ENCODE results near the gene USH1C. TPM values are rescaled to one million over a fixed set of nuclear protein-coding genes. Genes with fewer than 3 reads are reported as not detected.

USH1C gene
- total and polyA plus RNA-seq, 12 donors, result 0.22 to 1.9 (median 0.97) TPM; not detected in 9

DNA sequence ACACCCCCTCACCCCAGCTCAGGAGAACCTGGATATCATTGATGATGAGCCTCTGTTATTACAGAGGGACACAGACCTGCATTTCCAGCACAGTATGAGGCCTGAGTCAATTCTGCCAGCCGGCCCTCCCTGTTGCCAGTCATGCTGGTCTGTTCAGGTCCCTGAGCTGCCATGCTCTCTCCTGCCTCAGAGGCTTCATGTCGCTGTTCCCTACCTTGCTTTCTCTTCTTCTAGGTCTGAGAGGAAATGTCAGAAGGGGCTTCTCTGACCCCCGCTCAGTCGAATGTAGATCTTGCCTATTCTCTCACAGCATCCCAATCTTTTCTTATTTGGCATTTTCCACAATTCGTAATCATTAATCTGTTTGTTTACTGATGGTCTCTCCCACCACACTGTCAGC is 45.7 kb downstream of the USH1C start:
- DNase-seq (no peak), ATAC-seq (no peak)
- H3K4me3 ChIP-seq, result no peak overlapping the region
- peaks cover 0 to 16% (median 0%) of the 10 kb centered on the region in 7 donors for H3K27me3 ChIP-seq
- intact Hi-C loops (cut with DNase I), result loop anchor here in 1 of 10 donors (5.0 kb wide), 1 partner anchor 96 kb away; no protein-coding TSS in a partner anchor
- 82 to 84% methylated on average over 5 of the region's 5 CpGs for WGBS, 2 donors
- H3K9me3 ChIP-seq, result no peaks in the 10 kb centered on the region
- H3K36me3 ChIP-seq, result no peaks in the 10 kb centered on the region
- TF ChIP-seq, protein P1, sequence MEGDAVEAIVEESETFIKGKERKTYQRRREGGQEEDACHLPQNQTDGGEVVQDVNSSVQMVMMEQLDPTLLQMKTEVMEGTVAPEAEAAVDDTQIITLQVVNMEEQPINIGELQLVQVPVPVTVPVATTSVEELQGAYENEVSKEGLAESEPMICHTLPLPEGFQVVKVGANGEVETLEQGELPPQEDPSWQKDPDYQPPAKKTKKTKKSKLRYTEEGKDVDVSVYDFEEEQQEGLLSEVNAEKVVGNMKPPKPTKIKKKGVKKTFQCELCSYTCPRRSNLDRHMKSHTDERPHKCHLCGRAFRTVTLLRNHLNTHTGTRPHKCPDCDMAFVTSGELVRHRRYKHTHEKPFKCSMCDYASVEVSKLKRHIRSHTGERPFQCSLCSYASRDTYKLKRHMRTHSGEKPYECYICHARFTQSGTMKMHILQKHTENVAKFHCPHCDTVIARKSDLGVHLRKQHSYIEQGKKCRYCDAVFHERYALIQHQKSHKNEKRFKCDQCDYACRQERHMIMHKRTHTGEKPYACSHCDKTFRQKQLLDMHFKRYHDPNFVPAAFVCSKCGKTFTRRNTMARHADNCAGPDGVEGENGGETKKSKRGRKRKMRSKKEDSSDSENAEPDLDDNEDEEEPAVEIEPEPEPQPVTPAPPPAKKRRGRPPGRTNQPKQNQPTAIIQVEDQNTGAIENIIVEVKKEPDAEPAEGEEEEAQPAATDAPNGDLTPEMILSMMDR (IDR thresholded peaks at IDR 0.05), result no peak
- H3K4me1 ChIP-seq, result peaks cover 0 to 5% (median 0%) of the 10 kb centered on the region in 9 donors
- no peak overlapping the region for H3K27ac ChIP-seq

DNA sequence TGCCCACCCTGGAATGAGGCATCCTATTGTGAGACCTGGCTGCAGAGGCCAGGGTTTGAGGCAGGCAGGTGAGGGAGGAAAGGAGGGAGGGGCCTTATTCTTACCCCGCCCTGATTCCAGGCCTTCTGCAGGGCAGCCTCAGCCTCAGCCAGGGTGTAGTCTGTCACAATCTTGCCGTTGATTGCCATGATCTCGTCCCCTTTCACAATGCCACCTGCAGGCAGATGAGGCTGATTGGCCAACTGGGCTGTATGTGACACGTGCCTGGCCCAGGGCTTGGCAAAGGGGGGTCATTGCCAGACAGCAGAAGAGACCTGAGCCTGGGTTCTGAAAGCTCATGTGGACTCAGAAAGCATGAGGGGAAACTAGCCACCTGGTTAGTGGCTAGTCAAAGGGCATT is 46.2 kb downstream of the USH1C start:
- ATAC-seq (no peak), DNase-seq (no peak)
- H3K4me1 ChIP-seq, result peaks cover 0 to 5% (median 0%) of the 10 kb centered on the region in 9 donors
- peaks cover 0 to 16% (median 0%) of the 10 kb centered on the region in 7 donors for H3K27me3 ChIP-seq
- TF ChIP-seq, protein P1 (IDR thresholded peaks at IDR 0.05), result no peak
- no peak overlapping the region for H3K4me3 ChIP-seq
- intact Hi-C loops (cut with DNase I), result loop anchor here in 1 of 10 donors (5.0 kb wide), 1 partner anchor 96 kb away; no protein-coding TSS in a partner anchor
- H3K27ac ChIP-seq, result no peak overlapping the region
- no peaks in the 10 kb centered on the region for H3K9me3 ChIP-seq
- 60 to 68% methylated on average over 4 of the region's 4 CpGs for WGBS, 2 donors
- H3K36me3 ChIP-seq, result no peaks in the 10 kb centered on the region

DNA sequence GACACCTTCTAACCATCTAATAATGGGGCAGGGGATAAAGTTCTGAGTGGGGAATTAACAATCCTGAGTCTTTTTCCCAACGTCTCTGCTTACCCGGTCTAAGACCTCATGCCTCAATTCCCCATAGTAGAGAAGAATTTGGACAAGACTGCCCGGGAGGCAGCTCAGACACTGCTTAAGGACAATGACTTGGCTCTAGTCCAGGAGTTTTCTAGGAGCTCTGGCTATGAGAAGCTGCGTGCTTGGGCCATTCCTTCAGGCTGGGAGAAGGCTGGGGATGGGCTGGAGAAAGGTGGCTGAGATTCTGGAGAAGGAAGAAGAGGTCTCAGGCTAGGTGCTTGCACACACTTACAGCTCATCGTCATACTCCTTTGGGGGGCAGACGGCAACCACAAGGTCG is 47.8 kb downstream of the USH1C start:
- H3K9me3 ChIP-seq, result no peaks in the 10 kb centered on the region
- H3K4me3 ChIP-seq, result no peak overlapping the region
- H3K36me3 ChIP-seq, result no peaks in the 10 kb centered on the region
- DNase-seq (no peak), ATAC-seq (peak in 6 of 8 donors; percentile 15 to 57 (median 42))
- peaks cover 0 to 16% (median 0%) of the 10 kb centered on the region in 7 donors for H3K27me3 ChIP-seq
- no peak overlapping the region for H3K27ac ChIP-seq
- H3K4me1 ChIP-seq, result peaks cover 0 to 8% (median 0%) of the 10 kb centered on the region in 9 donors
- intact Hi-C loops (cut with DNase I), result loop anchor here in 2 of 10 donors (1.0 to 5.0 kb wide), 2 partner anchors 45 to 94 kb away; no protein-coding TSS in a partner anchor
- TF ChIP-seq, protein P1 (IDR thresholded peaks at IDR 0.05), result no peak
- 56 to 64% methylated on average over 7 of the region's 7 CpGs for whole genome bisulfite sequencing, 2 donors

DNA sequence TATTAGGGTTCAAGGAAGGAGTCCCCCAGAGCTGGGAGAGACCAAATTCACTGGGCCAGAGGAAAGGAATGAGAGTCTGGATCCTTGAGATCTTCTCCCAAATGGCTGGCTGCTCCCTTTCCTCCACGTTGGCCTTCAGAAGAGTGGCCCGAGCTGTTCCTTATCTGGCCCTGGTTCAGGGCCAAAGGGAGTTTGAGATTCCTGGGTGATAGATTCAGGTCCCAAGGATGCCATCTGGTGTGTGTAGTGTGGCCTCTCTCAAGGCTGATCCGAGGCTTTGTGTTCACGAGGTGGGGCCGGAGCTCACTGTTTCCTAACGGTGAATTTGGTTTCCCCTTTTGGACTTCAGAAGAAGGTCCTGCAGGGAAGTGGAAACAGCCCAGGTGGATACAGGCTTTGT is 50.2 kb downstream of the USH1C start:
- TF ChIP-seq, protein P1 (IDR thresholded peaks at IDR 0.05), result no peak
- no peaks in the 10 kb centered on the region for H3K36me3 ChIP-seq
- ATAC-seq, result no peak
- DNase-seq, result no peak
- H3K9me3 ChIP-seq, result no peaks in the 10 kb centered on the region
- WGBS, 2 donors, result 73 to 79% methylated on average over 6 of the region's 6 CpGs
- peaks cover 0 to 18% (median 0%) of the 10 kb centered on the region in 9 donors for H3K4me1 ChIP-seq
- intact Hi-C loops (cut with DNase I), result no loop called here
- H3K27ac ChIP-seq, result no peak overlapping the region
- peaks cover 0 to 16% (median 0%) of the 10 kb centered on the region in 7 donors for H3K27me3 ChIP-seq
- H3K4me3 ChIP-seq, result no peak overlapping the region
